Measurements from ENCODE around the gene ST7L. TPM values are rescaled to one million over a fixed set of nuclear protein-coding genes. Genes with fewer than 3 reads are reported as not detected.

Gene ST7L
- total and polyA plus RNA-seq, 12 donors, result 9.2 to 22.2 (median 13.9) TPM

- Histone ChIP-seq H3K27ac (no peak overlapping the region), H3K36me3 (no peaks in the 10 kb centered on the region), H3K27me3 (peaks cover 0 to 95% (median 23%) of the 10 kb centered on the region in 7 donors), H3K9me3 (no peaks in the 10 kb centered on the region), H3K4me1 (peaks cover 6 to 45% (median 32%) of the 10 kb centered on the region in 9 donors), H3K4me3 (no peak overlapping the region)
- 91% methylated on average over 3 of the region's 3 CpGs for WGBS, 2 donors
- ATAC-seq, result no peak
- TF ChIP-seq, protein P1, sequence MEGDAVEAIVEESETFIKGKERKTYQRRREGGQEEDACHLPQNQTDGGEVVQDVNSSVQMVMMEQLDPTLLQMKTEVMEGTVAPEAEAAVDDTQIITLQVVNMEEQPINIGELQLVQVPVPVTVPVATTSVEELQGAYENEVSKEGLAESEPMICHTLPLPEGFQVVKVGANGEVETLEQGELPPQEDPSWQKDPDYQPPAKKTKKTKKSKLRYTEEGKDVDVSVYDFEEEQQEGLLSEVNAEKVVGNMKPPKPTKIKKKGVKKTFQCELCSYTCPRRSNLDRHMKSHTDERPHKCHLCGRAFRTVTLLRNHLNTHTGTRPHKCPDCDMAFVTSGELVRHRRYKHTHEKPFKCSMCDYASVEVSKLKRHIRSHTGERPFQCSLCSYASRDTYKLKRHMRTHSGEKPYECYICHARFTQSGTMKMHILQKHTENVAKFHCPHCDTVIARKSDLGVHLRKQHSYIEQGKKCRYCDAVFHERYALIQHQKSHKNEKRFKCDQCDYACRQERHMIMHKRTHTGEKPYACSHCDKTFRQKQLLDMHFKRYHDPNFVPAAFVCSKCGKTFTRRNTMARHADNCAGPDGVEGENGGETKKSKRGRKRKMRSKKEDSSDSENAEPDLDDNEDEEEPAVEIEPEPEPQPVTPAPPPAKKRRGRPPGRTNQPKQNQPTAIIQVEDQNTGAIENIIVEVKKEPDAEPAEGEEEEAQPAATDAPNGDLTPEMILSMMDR (IDR thresholded peaks at IDR 0.05), result no peak
- DNase-seq, result no peak
- intact Hi-C loops (cut with DNase I), result loop anchor here in 4 of 10 donors (5.0 to 10.0 kb wide), 4 partner anchors 59 to 199 kb away; partner anchors contain the start of genes CAPZA1 (in 2 of the 4), ST7L (in 2 of the 4) and RHOC (in 1 of the 4)
Observed at GRCh38 chr1:112505878-112506277, 113.1 kb downstream of the ST7L start.

DNA sequence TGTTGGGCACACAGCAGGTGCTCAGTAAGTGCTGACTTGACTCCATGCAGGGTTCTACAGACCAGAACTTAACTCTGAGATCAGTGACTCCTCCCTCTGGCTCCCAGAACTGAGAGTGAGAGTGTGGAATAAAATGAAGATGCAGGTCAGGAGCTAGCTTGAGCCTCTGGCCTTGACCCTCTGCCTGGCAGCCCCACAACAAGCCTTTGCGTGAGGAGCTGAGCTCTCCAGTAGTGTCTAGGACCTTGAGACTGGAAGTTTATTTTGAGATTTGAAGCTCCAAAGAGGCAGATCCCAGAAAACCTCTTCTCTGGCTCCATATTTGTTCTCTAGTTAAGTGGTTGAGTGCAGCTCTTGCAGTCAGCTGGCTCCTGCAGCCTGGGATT, 113.5 kb downstream of the ST7L start:
- 64 to 95% methylated on average over 1 of the region's 1 CpG for WGBS, 2 donors
- intact Hi-C loops (cut with DNase I), result loop anchor here in 4 of 10 donors (5.0 to 10.0 kb wide), 4 partner anchors 59 to 199 kb away; partner anchors contain the start of genes CAPZA1 (in 2 of the 4), ST7L (in 2 of the 4) and RHOC (in 1 of the 4)
- H3K27ac ChIP-seq, result no peak overlapping the region
- no peak for ATAC-seq
- no peaks in the 10 kb centered on the region for H3K9me3 ChIP-seq
- TF ChIP-seq, protein P1 (IDR thresholded peaks at IDR 0.05), result no peak
- no peaks in the 10 kb centered on the region for H3K36me3 ChIP-seq
- no peak for DNase-seq
- H3K27me3 ChIP-seq, result peaks cover 0 to 100% (median 23%) of the 10 kb centered on the region in 7 donors
- no peak overlapping the region for H3K4me3 ChIP-seq
- peaks cover 6 to 45% (median 32%) of the 10 kb centered on the region in 9 donors for H3K4me1 ChIP-seq

- no peaks in the 10 kb centered on the region for H3K36me3 ChIP-seq
- intact Hi-C loops (cut with DNase I), result loop anchor here in 6 of 10 donors (5.0 to 10.0 kb wide), 5 partner anchors 60 to 202 kb away; partner anchors contain the start of genes RHOC (in 6 of the 6), CAPZA1 (in 2 of the 6) and ST7L (in 2 of the 6)
- no peak overlapping the region for H3K27ac ChIP-seq
- no peaks in the 10 kb centered on the region for H3K9me3 ChIP-seq
- TF ChIP-seq, protein P1 (IDR thresholded peaks at IDR 0.05), result no peak
- H3K27me3 ChIP-seq, result peaks cover 0 to 100% (median 23%) of the 10 kb centered on the region in 7 donors
- H3K4me1 ChIP-seq, result peaks cover 6 to 45% (median 32%) of the 10 kb centered on the region in 9 donors
- 66 to 72% methylated on average over 6 of the region's 6 CpGs for WGBS, 2 donors
- H3K4me3 ChIP-seq, result no peak overlapping the region
- no peak for DNase-seq
- ATAC-seq, result no peak
Observed at GRCh38 chr1:112504661-112505399, 114.1 kb downstream of the ST7L start.

DNA sequence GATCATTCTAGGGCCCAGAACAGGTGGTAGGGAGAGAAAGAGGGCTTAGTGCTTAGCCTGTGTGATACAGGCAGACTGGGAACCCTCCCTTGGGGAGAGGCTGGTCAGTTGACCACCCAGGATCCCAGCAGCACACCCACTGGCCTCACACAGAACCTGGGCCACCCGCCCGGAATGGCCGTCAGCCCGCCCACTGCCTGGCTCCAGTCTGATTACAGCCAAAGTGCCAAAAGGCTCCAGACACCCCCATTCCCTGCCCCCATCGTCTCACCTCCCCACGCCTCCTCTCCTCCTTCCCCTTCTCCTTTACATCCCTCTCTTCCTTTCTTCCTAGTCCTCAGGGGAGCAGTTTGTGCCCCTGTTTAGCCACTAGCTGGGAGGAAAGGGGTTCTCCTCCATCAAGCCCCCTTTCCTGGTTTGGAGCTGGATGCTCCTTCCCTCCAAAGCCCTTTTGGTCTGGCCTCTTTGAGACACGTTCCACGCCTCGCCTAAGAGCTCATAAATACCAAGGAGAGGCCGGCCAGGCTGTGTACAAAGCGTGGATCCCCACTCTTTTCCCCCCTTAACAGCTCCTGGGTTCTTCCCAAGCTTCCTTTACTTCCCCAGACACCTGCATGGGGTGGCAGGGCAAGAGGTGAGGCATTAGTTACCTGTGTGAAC, 114.8 kb downstream of the ST7L start:
- 80 to 86% methylated on average over 11 of the region's 11 CpGs for WGBS, 2 donors
- Histone ChIP-seq H3K36me3 (no peaks in the 10 kb centered on the region), H3K4me3 (no peak overlapping the region), H3K9me3 (no peaks in the 10 kb centered on the region), H3K4me1 (peaks cover 6 to 42% (median 32%) of the 10 kb centered on the region in 9 donors), H3K27ac (no peak overlapping the region), H3K27me3 (peaks cover 0 to 99% (median 23%) of the 10 kb centered on the region in 7 donors)
- intact Hi-C loops (cut with DNase I), result loop anchor here in 6 of 10 donors (5.0 to 10.0 kb wide), 4 partner anchors 61 to 203 kb away; partner anchors contain the start of genes RHOC (in 6 of the 6), CAPZA1 (in 1 of the 6) and ST7L (in 1 of the 6)
- TF ChIP-seq, protein P1 (IDR thresholded peaks at IDR 0.05), result no peak
- no peak for DNase-seq
- ATAC-seq, result no peak

Measured in heart right ventricle (tissue), 16 donors.